PFSK-1 (cell line): ENCODE measurements around the gene ZNF302.

Experiments
- FOXP2 ChIP-seq: optimal IDR thresholded peaks from 2 replicates; pipeline ENCODE3; 2011; ENCODE audit warnings: borderline replicate concordance, control low read depth, inconsistent platforms; ENCODE audit not compliant: insufficient read depth; ENCODE audit errors: extremely low read length, extremely low read depth
- POLR2AphosphoS5 ChIP-seq: IDR thresholded peaks from 2 replicates; pipeline ENCODE4 v1.6.1; 2012; ENCODE audit warnings: low read depth, mild to moderate bottlenecking, control low read depth, low read length, moderate library complexity
- SIN3A ChIP-seq: IDR thresholded peaks from 2 replicates; pipeline ENCODE4 v1.6.1; 2012; ENCODE audit warnings: mild to moderate bottlenecking, low read length, moderate library complexity, borderline replicate concordance; ENCODE audit not compliant: insufficient read depth
- TAF1 ChIP-seq: IDR thresholded peaks from 2 replicates; pipeline ENCODE4 v1.6.1; 2012; ENCODE audit warnings: low read length, control low read depth, borderline replicate concordance; ENCODE audit not compliant: insufficient read depth
- TF ChIP-seq, protein P1 (sequence below), 2 experiments: IDR thresholded peaks; 2 replicates each; pipeline versions ENCODE4 v1.6.1 to v1.8.0; 2011 to 2012; ENCODE audit warnings: low read depth in 2 of 2, low read length in 2 of 2, control low read depth in 1 of 2, inconsistent platforms in 1 of 2, mild to moderate bottlenecking in 1 of 2, moderate library complexity in 1 of 2; ENCODE audit not compliant: insufficient read depth in 1 of 2

Gene ZNF302

DNA sequence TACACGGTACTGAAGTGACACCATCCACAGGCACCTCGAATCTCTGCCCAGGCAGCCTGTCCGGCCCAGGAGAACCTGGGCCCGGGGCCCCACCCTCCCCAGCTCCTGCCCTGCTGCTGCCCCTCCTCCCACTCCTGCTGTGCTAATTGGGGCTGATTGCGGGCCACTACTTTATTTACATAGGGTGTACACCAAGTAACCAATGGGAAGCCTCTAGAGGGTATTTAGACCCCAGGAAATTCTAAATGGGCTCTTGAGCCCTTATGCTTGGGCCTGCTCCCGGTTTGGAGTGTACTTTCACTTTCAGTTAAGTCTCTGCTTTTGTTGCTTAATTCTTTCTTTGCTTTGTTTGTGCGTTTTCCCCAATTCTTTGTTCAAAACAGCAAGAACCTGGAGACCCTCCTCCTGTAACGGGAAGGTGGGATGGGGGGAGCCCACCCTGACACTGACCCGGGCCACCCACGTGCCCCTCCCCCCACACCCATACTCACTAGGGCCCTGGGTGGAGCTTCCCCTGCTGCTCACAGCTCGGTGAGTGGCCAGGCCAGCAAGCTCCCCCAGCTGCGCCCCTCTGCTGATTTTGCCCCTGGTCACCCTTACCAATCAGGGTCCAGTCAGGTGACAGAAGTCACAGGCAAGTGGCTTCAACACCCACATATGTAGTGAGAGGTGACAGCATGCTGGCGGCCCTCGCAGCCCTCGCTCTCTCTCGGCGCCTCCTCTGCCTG, 10.0 kb upstream of the ZNF302 start:
- TF ChIP-seq FOXP2 (no peak), POLR2AphosphoS5 (no peak), SIN3A (no peak), TAF1 (no peak)
- TF ChIP-seq, protein P1, sequence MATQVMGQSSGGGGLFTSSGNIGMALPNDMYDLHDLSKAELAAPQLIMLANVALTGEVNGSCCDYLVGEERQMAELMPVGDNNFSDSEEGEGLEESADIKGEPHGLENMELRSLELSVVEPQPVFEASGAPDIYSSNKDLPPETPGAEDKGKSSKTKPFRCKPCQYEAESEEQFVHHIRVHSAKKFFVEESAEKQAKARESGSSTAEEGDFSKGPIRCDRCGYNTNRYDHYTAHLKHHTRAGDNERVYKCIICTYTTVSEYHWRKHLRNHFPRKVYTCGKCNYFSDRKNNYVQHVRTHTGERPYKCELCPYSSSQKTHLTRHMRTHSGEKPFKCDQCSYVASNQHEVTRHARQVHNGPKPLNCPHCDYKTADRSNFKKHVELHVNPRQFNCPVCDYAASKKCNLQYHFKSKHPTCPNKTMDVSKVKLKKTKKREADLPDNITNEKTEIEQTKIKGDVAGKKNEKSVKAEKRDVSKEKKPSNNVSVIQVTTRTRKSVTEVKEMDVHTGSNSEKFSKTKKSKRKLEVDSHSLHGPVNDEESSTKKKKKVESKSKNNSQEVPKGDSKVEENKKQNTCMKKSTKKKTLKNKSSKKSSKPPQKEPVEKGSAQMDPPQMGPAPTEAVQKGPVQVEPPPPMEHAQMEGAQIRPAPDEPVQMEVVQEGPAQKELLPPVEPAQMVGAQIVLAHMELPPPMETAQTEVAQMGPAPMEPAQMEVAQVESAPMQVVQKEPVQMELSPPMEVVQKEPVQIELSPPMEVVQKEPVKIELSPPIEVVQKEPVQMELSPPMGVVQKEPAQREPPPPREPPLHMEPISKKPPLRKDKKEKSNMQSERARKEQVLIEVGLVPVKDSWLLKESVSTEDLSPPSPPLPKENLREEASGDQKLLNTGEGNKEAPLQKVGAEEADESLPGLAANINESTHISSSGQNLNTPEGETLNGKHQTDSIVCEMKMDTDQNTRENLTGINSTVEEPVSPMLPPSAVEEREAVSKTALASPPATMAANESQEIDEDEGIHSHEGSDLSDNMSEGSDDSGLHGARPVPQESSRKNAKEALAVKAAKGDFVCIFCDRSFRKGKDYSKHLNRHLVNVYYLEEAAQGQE (IDR thresholded peaks at IDR 0.05; ENCODE audit: insufficient read depth in 1 of 2, low read depth in 2 of 2, low read length in 2 of 2) = no peak

DNA sequence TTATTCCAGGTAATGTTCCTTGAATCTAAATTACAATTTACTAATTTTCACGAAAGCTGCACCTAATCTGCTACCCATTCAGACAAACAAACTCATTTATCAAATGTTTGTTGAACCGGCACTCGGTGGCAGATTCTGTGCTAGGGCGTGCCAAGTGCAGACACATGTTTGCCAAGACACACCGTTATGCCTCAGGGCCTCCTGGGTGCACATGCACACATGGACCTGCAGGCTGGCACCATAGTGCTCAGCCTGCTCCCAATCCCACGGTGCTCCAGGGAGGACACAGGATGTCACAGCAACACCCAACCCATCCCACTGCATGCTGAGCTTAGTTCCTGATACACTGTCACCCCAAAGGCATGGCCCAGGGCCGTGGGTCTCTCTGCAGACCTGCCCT, 8.2 kb upstream of the ZNF302 start:
- TF ChIP-seq TAF1 (no peak), FOXP2 (no peak), POLR2AphosphoS5 (no peak), SIN3A (no peak)
- TF ChIP-seq, protein P1 (IDR thresholded peaks at IDR 0.05; ENCODE audit: insufficient read depth in 1 of 2, low read depth in 2 of 2, low read length in 2 of 2) = no peak

DNA sequence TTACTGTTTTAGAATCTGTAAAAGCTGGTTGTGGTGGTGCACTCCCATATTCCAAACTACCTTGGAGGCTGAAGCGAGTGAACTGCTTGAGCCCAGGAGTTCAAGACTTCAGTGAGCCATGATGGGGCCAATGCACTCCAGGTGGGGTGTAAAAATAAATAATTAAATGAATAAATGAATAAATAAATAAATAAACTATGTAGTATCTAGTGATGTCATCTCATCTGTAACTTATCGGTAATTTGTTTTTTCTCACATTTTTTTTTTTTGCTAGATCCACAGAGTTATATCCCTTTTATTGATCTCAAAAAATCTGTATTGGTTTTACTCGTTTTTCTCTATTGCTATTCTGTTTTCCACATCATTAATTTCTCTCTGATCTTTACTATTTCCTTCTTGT, 5.5 kb upstream of the ZNF302 start:
- TF ChIP-seq, protein P1 (IDR thresholded peaks at IDR 0.05; ENCODE audit: insufficient read depth in 1 of 2, low read depth in 2 of 2, low read length in 2 of 2) = no peak
- TF ChIP-seq SIN3A (no peak), POLR2AphosphoS5 (no peak), FOXP2 (no peak), TAF1 (no peak)

DNA sequence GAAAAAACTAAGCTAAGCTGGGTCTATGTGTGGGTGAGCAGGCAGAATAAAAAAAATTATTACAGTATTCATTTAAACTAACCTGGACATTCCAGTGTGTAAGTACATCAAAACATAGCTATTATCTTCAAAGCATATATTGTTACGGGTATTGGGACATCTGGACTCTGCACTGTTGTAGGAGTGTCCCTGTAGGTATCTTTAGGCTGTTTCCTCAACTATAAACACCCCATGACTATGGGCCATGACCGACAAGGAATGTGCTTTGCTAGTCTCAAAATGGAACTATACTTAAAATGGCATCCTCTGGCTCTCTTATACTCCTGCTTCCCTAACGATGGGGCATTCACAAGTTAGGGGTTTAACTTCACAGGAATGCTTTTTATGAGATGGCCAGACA, 3.9 kb upstream of the ZNF302 start:
- TF ChIP-seq TAF1 (no peak), POLR2AphosphoS5 (no peak), SIN3A (no peak), FOXP2 (no peak)
- TF ChIP-seq, protein P1 (IDR thresholded peaks at IDR 0.05; ENCODE audit: insufficient read depth in 1 of 2, low read depth in 2 of 2, low read length in 2 of 2) = no peak
